HEK293 (cell line): ENCODE measurements around the gene SAYSD1.

Experiments used
- CTCF ChIA-PET: fragments of 350-600 bp; formaldehyde crosslinking; extraction: SDS; loops from one replicate; lab custom pipeline; 2021; ENCODE audit warnings: antibody characterized with exemption; lab: Yijun Ruan, JAX
- POLR2A ChIA-PET: fragments of 300-600 bp; formaldehyde crosslinking; extraction: SDS; loops from one replicate; lab custom pipeline; 2020; ENCODE audit warnings: antibody characterized with exemption, inconsistent platforms; lab: Yijun Ruan, JAX
- H3K27ac ChIP-seq: fragments of 200-500 bp; sonication (Bioruptor generic); 2 replicates; pipeline ENCODE4 v1.5.1; 2014; ENCODE audit warnings: low read depth, low read length, control low read depth, inconsistent platforms; ENCODE audit errors: extremely low read depth
- H3K36me3 ChIP-seq, 2 experiments: fragments of 200-500 bp in 1 of 2; sonication (Bioruptor generic) in 1 of 2; 1 replicate in 1 of 2; 2 replicates in 1 of 2; pipeline ENCODE4 v1.5.1; 2014 to 2017; ENCODE audit warnings: inconsistent platforms in 2 of 2, low read length in 2 of 2; ENCODE audit not compliant: control insufficient read depth in 2 of 2, insufficient read depth in 1 of 2
- H3K4me1 ChIP-seq: fragments of 200-500 bp; sonication (Bioruptor generic); 2 replicates; pipeline ENCODE4 v1.5.1; 2014; ENCODE audit warnings: mild to moderate bottlenecking, low read length, inconsistent platforms; ENCODE audit not compliant: control insufficient read depth, insufficient read depth
- H3K4me3 ChIP-seq: 2 replicates; pipeline ENCODE4 v1.5.1; 2011; ENCODE audit warnings: low read depth, mild to moderate bottlenecking, control low read depth, low read length, moderate library complexity
- H3K9me3 ChIP-seq: fragments of 200-500 bp; sonication (Bioruptor generic); 2 replicates; pipeline ENCODE4 v1.5.1; 2014; ENCODE audit warnings: low read depth, low read length, inconsistent platforms; ENCODE audit not compliant: control insufficient read depth, insufficient read depth
- HIC1 ChIP-seq: fragments of 450-650 bp; formaldehyde crosslinking; IDR thresholded peaks from 2 replicates; pipeline ENCODE4 v1.5.1; 2016; ENCODE audit warnings: missing biosample characterization, missing genetic modification characterization
- INSM2 ChIP-seq: fragments of 450-650 bp; formaldehyde crosslinking; IDR thresholded peaks from 2 replicates; pipeline ENCODE4 v1.5.1; 2016; ENCODE audit warnings: missing biosample characterization, missing genetic modification characterization
- KLF10 ChIP-seq: fragments of 450-650 bp; IDR thresholded peaks from 2 replicates; pipeline ENCODE4 v1.5.1; 2018; ENCODE audit warnings: missing biosample characterization, mild to moderate bottlenecking, missing genetic modification characterization
- OVOL3 ChIP-seq: fragments of 450-650 bp; formaldehyde crosslinking; IDR thresholded peaks from 2 replicates; pipeline ENCODE4 v1.5.1; 2016; ENCODE audit warnings: missing biosample characterization, missing genetic modification characterization
- SCRT1 ChIP-seq: fragments of 450-650 bp; formaldehyde crosslinking; IDR thresholded peaks from 2 replicates; pipeline ENCODE4 v1.5.1; 2016; ENCODE audit warnings: missing biosample characterization, missing genetic modification characterization, borderline replicate concordance
- SP3 ChIP-seq: fragments of 450-650 bp; formaldehyde crosslinking; IDR thresholded peaks from 2 replicates; pipeline ENCODE4 v1.5.1; 2016; ENCODE audit warnings: missing biosample characterization, missing genetic modification characterization
- TSHZ1 ChIP-seq: fragments of 450-650 bp; formaldehyde crosslinking; IDR thresholded peaks from 2 replicates; pipeline ENCODE4 v1.5.1; 2016; ENCODE audit warnings: missing biosample characterization, missing genetic modification characterization, borderline replicate concordance
- ZBTB10 ChIP-seq: fragments of 450-650 bp; formaldehyde crosslinking; IDR thresholded peaks from 2 replicates; pipeline ENCODE4 v1.5.1; 2016; ENCODE audit warnings: missing biosample characterization, missing genetic modification characterization
- ZFP3 ChIP-seq: fragments of 450-650 bp; formaldehyde crosslinking; IDR thresholded peaks from 2 replicates; pipeline ENCODE4 v1.5.1; 2016; ENCODE audit warnings: low read depth, missing biosample characterization, missing genetic modification characterization
- ZNF155 ChIP-seq: fragments of 450-650 bp; formaldehyde crosslinking; IDR thresholded peaks from 2 replicates; pipeline ENCODE4 v1.5.1; 2016; ENCODE audit warnings: missing biosample characterization, missing genetic modification characterization
- ZNF274 ChIP-seq, 2 experiments: fragments of 200-500 bp in 1 of 2; fragments of 450-650 bp in 1 of 2; sonication (Bioruptor generic) in 1 of 2; formaldehyde crosslinking in 1 of 2; IDR thresholded peaks; 2 replicates each; pipeline versions ENCODE4 v1.5.1 to v1.6.1; 2014 to 2016; ENCODE audit warnings: borderline replicate concordance in 1 of 2, inconsistent platforms in 1 of 2, low read length in 1 of 2, missing biosample characterization in 1 of 2, missing genetic modification characterization in 1 of 2
- ZNF324 ChIP-seq: fragments of 450-650 bp; formaldehyde crosslinking; IDR thresholded peaks from 2 replicates; pipeline ENCODE4 v1.5.1; 2016; ENCODE audit warnings: missing biosample characterization, missing genetic modification characterization
- ZNF391 ChIP-seq: fragments of 450-650 bp; formaldehyde crosslinking; IDR thresholded peaks from 2 replicates; pipeline ENCODE4 v1.5.1; 2016; ENCODE audit warnings: low read depth, missing biosample characterization, missing genetic modification characterization, borderline replicate concordance
- ZNF548 ChIP-seq: fragments of 450-650 bp; formaldehyde crosslinking; IDR thresholded peaks from 2 replicates; pipeline ENCODE4 v1.5.1; 2016; ENCODE audit warnings: missing biosample characterization, missing genetic modification characterization
- ZNF626 ChIP-seq: fragments of 450-650 bp; sonication (Bioruptor Pico); formaldehyde crosslinking; IDR thresholded peaks from 2 replicates; pipeline ENCODE4 v1.5.1; 2018; ENCODE audit warnings: missing biosample characterization, missing genetic modification characterization, inconsistent platforms
- ZNF645 ChIP-seq: fragments of 450-650 bp; formaldehyde crosslinking; IDR thresholded peaks from 2 replicates; pipeline ENCODE4; 2016; ENCODE audit warnings: missing biosample characterization, missing genetic modification characterization
- ZNF664 ChIP-seq: fragments of 450-650 bp; formaldehyde crosslinking; IDR thresholded peaks from 2 replicates; pipeline ENCODE4 v1.5.1; 2016; ENCODE audit warnings: missing biosample characterization, missing genetic modification characterization
- ZNF707 ChIP-seq: fragments of 450-650 bp; formaldehyde crosslinking; IDR thresholded peaks from 2 replicates; pipeline ENCODE4 v1.5.1; 2016; ENCODE audit warnings: missing biosample characterization, missing genetic modification characterization

The SAYSD1 gene

GRCh38 chr6:39130691-39131090 is 15.7 kb upstream of the SAYSD1 start (continued):
- TF ChIP-seq TSHZ1 (tag by site-specific recombination) (no peak), ZNF391 (no peak), KLF10 (tag by site-specific recombination) (no peak), ZBTB10 (tag by site-specific recombination) (no peak)

- H3K27ac ChIP-seq = no peak overlapping the region
- POLR2A ChIA-PET = no interaction called here
- H3K4me1 ChIP-seq = peaks cover 5% of the 10 kb centered on the region
- H3K36me3 ChIP-seq = no peaks in the 10 kb centered on the region
- H3K9me3 ChIP-seq = no peaks in the 10 kb centered on the region
- H3K4me3 ChIP-seq = no peak overlapping the region
- no peak for TF ChIP-seq OVOL3
- no peak for TF ChIP-seq ZNF707 (tag by site-specific recombination)
- TF ChIP-seq ZFP3 (tag by site-specific recombination) = no peak
- TF ChIP-seq ZNF274 (IDR thresholded peaks at IDR 0.05; ENCODE audit: low read length) = no peak
- no peak for TF ChIP-seq ZNF274 (tag by site-specific recombination; IDR thresholded peaks at IDR 0.05; ENCODE audit: borderline replicate concordance)
- TF ChIP-seq SCRT1 = no peak
- TF ChIP-seq SP3 (tag by site-specific recombination) = no peak
- no peak for TF ChIP-seq ZNF155 (tag by site-specific recombination)
- no peak for TF ChIP-seq ZNF626 (tag by site-specific recombination)
- no peak for TF ChIP-seq HIC1 (tag by site-specific recombination)
- no peak for TF ChIP-seq ZNF548
- no peak for TF ChIP-seq ZNF391
- TF ChIP-seq ZNF664 = no peak
- no peak for TF ChIP-seq ZNF324 (tag by site-specific recombination)
- TF ChIP-seq INSM2 (tag by site-specific recombination) = no peak
- no peak for TF ChIP-seq ZNF645 (tag by site-specific recombination)
- TF ChIP-seq, all 188 proteins: peak for 0
- CTCF ChIA-PET = interaction anchor here (1.1 kb wide), 1 partner anchor 9 kb away, joined by 3 read pairs; no protein-coding TSS in a partner anchor
Observed at GRCh38 chr6:39128832-39129231, 13.8 kb upstream of the SAYSD1 start.
